HepG2 (cell line): ENCODE results near the gene FLYWCH1. TPM values are rescaled to one million over a fixed set of nuclear protein-coding genes. Genes with fewer than 3 reads are reported as not detected.

Source experiments
- AGO1 ChIP-seq: fragments of 200-400 bp; formaldehyde crosslinking; IDR thresholded peaks from 2 replicates; pipeline ENCODE4 v1.6.1; 2017; ENCODE audit warnings: mild to moderate bottlenecking, low read depth, low read length, moderate library complexity; ENCODE audit not compliant: poor library complexity, severe bottlenecking
- ATAD3A ChIP-seq: sonication (generic); formaldehyde crosslinking; IDR thresholded peaks from 2 replicates; pipeline ENCODE4 v1.4.0; 2020; ENCODE audit warnings: missing genetic modification reagents
- FOXA3 ChIP-seq: IDR thresholded peaks from 2 replicates; pipeline ENCODE4 v1.6.1; 2016; ENCODE audit warnings: missing genetic modification reagents, missing compliant biosample characterization
- HDAC2 ChIP-seq: sonication (generic); formaldehyde crosslinking; IDR thresholded peaks from 2 replicates; pipeline ENCODE4 v1.4.0; 2020; ENCODE audit warnings: missing genetic modification reagents
- RARA ChIP-seq: IDR thresholded peaks from 2 replicates; pipeline ENCODE4 v1.6.1; 2016; ENCODE audit warnings: missing genetic modification reagents, missing compliant biosample characterization
- SIX1 ChIP-seq: sonication (generic); formaldehyde crosslinking; IDR thresholded peaks from 2 replicates; pipeline ENCODE4 v1.4.0; 2020; ENCODE audit warnings: missing genetic modification reagents, borderline replicate concordance
- TBP ChIP-seq: sonication (generic); formaldehyde crosslinking; IDR thresholded peaks from 2 replicates; pipeline ENCODE4 v1.5.0; 2020; ENCODE audit warnings: missing genetic modification reagents
- TCF12 ChIP-seq, 2 experiments: fragments of 450-650 bp in 1 of 2; sonication (generic) in 1 of 2; formaldehyde crosslinking in 1 of 2; IDR thresholded peaks; 2 replicates each; pipeline versions ENCODE4 v1.6.1 to v1.8.0; 2017 to 2022; ENCODE audit warnings: antibody characterized with exemption in 1 of 2, mild to moderate bottlenecking in 1 of 2, missing genetic modification reagents in 1 of 2, moderate library complexity in 1 of 2
- TCF7L2 ChIP-seq: IDR thresholded peaks from 2 replicates; pipeline ENCODE4 v1.6.1; 2011; ENCODE audit warnings: mild to moderate bottlenecking, low read depth, low read length, moderate library complexity
- THYN1 ChIP-seq: sonication (generic); formaldehyde crosslinking; IDR thresholded peaks from 2 replicates; pipeline ENCODE4 v1.8.1; 2023; ENCODE audit warnings: low read depth, mild to moderate bottlenecking, moderate library complexity, missing genetic modification reagents, borderline replicate concordance
- TSC22D2 ChIP-seq: sonication (generic); formaldehyde crosslinking; IDR thresholded peaks from 2 replicates; pipeline ENCODE4 v1.5.1; 2020; ENCODE audit warnings: missing genetic modification reagents, mild to moderate bottlenecking, borderline replicate concordance
- YEATS2 ChIP-seq: sonication (generic); formaldehyde crosslinking; IDR thresholded peaks from 2 replicates; pipeline ENCODE4 v1.4.0; 2020; ENCODE audit warnings: missing genetic modification reagents, borderline replicate concordance
- ZBTB1 ChIP-seq: sonication (generic); formaldehyde crosslinking; IDR thresholded peaks from 2 replicates; pipeline ENCODE4 v1.4.0; 2020; ENCODE audit warnings: missing genetic modification reagents, borderline replicate concordance
- ZFP36L2 ChIP-seq: sonication (generic); formaldehyde crosslinking; IDR thresholded peaks from 2 replicates; pipeline ENCODE4 v1.4.0; 2020; ENCODE audit warnings: missing genetic modification reagents
- ZFP37 ChIP-seq: sonication (generic); formaldehyde crosslinking; IDR thresholded peaks from 2 replicates; pipeline ENCODE4 v1.4.0; 2020; ENCODE audit warnings: missing genetic modification reagents, borderline replicate concordance
- ZNF10 ChIP-seq: sonication (generic); formaldehyde crosslinking; IDR thresholded peaks from 2 replicates; pipeline ENCODE4 v1.4.0; 2020; ENCODE audit warnings: mild to moderate bottlenecking, low read depth, missing genetic modification reagents, borderline replicate concordance
- ZNF260 ChIP-seq: sonication (generic); formaldehyde crosslinking; IDR thresholded peaks from 2 replicates; pipeline ENCODE4 v1.4.0; 2020; ENCODE audit warnings: missing genetic modification reagents, low read depth, mild to moderate bottlenecking, borderline replicate concordance
- ZNF432 ChIP-seq: sonication (generic); formaldehyde crosslinking; IDR thresholded peaks from 2 replicates; pipeline ENCODE4 v1.5.0; 2020; ENCODE audit warnings: missing genetic modification reagents, mild to moderate bottlenecking, borderline replicate concordance
- ZNF709 ChIP-seq: sonication (generic); formaldehyde crosslinking; IDR thresholded peaks from 2 replicates; pipeline ENCODE4 v1.5.0; 2020; ENCODE audit warnings: mild to moderate bottlenecking, missing genetic modification reagents
- ZNF724P ChIP-seq: sonication (generic); formaldehyde crosslinking; IDR thresholded peaks from 2 replicates; pipeline ENCODE4 v1.8.0; 2022; ENCODE audit warnings: missing genetic modification reagents, borderline replicate concordance
- polyA plus RNA-seq, 8 experiments: library from polyadenylated mRNA; depleted of rRNA in 3 of 8; stranded (reverse) in 7 of 8; unstranded in 1 of 8; fragments of >200 nt; fragmentation: Illumina TruSeq in 4 of 8; extraction: Trizol in 4 of 8; gene quantifications; 2 replicates each; pipeline versions ENCODE4 v1.2.1 to v1.2.3, GENCODE V29; 2011 to 2016; ENCODE audit warnings: low read depth in 4 of 8, missing spikeins in 1 of 8, mixed read lengths in 1 of 8; ENCODE audit not compliant: insufficient read depth in 1 of 8
- total RNA-seq, 5 experiments: library from RNA; depleted of rRNA; stranded (reverse); fragments of >200 nt; fragmentation: Illumina TruSeq; extraction: Trizol; gene quantifications; 2 replicates each; pipeline ENCODE4 v1.2.3, GENCODE V29; 2016; ENCODE audit warnings: low read depth in 1 of 5
- TF ChIP-seq, protein P1 (sequence below): sonication (generic); formaldehyde crosslinking; IDR thresholded peaks from 2 replicates; pipeline ENCODE4 v1.4.0; 2020; ENCODE audit warnings: missing genetic modification reagents
- TF ChIP-seq, protein P2 (sequence below): sonication (generic); formaldehyde crosslinking; IDR thresholded peaks from 2 replicates; pipeline ENCODE4 v1.4.0; 2020; ENCODE audit warnings: missing genetic modification reagents, mild to moderate bottlenecking, borderline replicate concordance
- TF ChIP-seq, protein P3 (sequence below): sonication (generic); formaldehyde crosslinking; conservative IDR thresholded peaks from 2 replicates; pipeline ENCODE4 v1.8.0; 2022; ENCODE audit warnings: mild to moderate bottlenecking, moderate library complexity, missing genetic modification reagents
- TF ChIP-seq, protein P4 (sequence below): sonication (generic); formaldehyde crosslinking; IDR thresholded peaks from 2 replicates; pipeline ENCODE4 v1.5.0; 2020; ENCODE audit warnings: missing genetic modification reagents

Gene FLYWCH1
- total and polyA plus RNA-seq, 2 of the 13 experiments (the other 11 are each of a cell fraction or from before 2014, with no cell fraction given), result 7.3 to 12.4 TPM

DNA sequence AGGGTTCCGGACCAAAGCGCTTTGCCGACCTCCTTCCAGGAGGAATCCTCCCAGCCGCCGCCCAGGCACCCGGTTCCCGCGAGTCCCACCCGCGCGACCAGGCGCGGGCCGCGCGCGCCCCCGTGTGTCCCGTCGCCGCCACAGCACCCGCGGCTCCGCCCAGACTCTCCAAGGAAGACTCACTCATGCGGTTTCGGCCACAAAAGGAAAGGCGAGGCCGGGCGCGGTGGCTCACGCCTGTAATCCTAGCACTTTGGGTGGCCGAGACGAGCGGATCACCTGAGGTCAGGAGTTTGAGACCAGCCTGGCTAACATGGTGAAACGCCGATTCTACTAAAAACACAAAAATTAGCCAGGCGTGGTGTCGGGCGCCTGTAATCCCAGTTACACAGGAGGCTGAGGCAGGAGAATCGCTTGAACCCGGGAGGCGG, 72.0 kb downstream of the FLYWCH1 start (continued):
- TF ChIP-seq, protein P1, sequence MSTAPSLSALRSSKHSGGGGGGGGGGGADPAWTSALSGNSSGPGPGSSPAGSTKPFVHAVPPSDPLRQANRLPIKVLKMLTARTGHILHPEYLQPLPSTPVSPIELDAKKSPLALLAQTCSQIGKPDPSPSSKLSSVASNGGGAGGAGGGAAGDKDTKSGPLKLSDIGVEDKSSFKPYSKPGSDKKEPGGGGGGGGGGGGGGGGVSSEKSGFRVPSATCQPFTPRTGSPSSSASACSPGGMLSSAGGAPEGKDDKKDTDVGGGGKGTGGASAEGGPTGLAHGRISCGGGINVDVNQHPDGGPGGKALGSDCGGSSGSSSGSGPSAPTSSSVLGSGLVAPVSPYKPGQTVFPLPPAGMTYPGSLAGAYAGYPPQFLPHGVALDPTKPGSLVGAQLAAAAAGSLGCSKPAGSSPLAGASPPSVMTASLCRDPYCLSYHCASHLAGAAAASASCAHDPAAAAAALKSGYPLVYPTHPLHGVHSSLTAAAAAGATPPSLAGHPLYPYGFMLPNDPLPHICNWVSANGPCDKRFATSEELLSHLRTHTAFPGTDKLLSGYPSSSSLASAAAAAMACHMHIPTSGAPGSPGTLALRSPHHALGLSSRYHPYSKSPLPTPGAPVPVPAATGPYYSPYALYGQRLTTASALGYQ (CRISPR knock-in tag), result no peak
- TF ChIP-seq YEATS2 (CRISPR knock-in tag) (no peak), ZNF260 (no peak), ZNF724P (no peak), TSC22D2 (CRISPR knock-in tag) (no peak), ZFP37 (CRISPR knock-in tag) (no peak), ZBTB1 (CRISPR knock-in tag) (no peak), SIX1 (no peak), RARA (CRISPR knock-in tag) (no peak), ZFP36L2 (no peak), ATAD3A (CRISPR knock-in tag) (no peak), FOXA3 (0 out of 2 replicates have a peak, but pooled peaks have one; percentile 7), ZNF432 (CRISPR knock-in tag) (no peak), TCF7L2 (no peak), THYN1 (CRISPR knock-in tag) (no peak), ZNF10 (CRISPR knock-in tag) (no peak), TCF12 (IDR thresholded peaks at IDR 0.05) (no peak), TCF12 (CRISPR knock-in tag; IDR thresholded peaks at IDR 0.05) (no peak), TBP (no peak), AGO1 (no peak), ZNF709 (0 out of 2 replicates have a peak, but pooled peaks have one; percentile 37), HDAC2 (CRISPR knock-in tag) (no peak)
- TF ChIP-seq, protein P2, sequence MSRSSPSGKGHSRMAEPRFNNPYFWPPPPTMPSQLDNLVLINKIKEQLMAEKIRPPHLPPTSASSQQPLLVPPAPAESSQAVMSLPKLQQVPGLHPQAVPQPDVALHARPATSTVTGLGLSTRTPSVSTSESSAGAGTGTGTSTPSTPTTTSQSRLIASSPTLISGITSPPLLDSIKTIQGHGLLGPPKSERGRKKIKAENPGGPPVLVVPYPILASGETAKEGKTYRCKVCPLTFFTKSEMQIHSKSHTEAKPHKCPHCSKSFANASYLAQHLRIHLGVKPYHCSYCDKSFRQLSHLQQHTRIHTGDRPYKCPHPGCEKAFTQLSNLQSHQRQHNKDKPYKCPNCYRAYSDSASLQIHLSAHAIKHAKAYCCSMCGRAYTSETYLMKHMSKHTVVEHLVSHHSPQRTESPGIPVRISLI (CRISPR knock-in tag), result no peak
- TF ChIP-seq, protein P3, sequence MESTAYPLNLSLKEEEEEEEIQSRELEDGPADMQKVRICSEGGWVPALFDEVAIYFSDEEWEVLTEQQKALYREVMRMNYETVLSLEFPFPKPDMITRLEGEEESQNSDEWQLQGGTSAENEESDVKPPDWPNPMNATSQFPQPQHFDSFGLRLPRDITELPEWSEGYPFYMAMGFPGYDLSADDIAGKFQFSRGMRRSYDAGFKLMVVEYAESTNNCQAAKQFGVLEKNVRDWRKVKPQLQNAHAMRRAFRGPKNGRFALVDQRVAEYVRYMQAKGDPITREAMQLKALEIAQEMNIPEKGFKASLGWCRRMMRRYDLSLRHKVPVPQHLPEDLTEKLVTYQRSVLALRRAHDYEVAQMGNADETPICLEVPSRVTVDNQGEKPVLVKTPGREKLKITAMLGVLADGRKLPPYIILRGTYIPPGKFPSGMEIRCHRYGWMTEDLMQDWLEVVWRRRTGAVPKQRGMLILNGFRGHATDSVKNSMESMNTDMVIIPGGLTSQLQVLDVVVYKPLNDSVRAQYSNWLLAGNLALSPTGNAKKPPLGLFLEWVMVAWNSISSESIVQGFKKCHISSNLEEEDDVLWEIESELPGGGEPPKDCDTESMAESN, result no peak
- TF ChIP-seq, protein P4, sequence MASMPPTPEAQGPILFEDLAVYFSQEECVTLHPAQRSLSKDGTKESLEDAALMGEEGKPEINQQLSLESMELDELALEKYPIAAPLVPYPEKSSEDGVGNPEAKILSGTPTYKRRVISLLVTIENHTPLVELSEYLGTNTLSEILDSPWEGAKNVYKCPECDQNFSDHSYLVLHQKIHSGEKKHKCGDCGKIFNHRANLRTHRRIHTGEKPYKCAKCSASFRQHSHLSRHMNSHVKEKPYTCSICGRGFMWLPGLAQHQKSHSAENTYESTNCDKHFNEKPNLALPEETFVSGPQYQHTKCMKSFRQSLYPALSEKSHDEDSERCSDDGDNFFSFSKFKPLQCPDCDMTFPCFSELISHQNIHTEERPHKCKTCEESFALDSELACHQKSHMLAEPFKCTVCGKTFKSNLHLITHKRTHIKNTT, result 0 out of 2 replicates have a peak, but pooled peaks have one; percentile 35
